GM18861 (cell line): ENCODE measurements around the gene PPP1CA.
"Not testable (repeated sequence)": the region's sequence is repeated elsewhere in the genome, so short reads cannot be mapped to it uniquely, and the experiment has no call there.

Experiments
- ATAC-seq: cut with Tn5 transposase; IDR thresholded peaks from one replicate; pipeline ENCODE4 v1.9.1; 2021; ENCODE audit not compliant: unreplicated experiment

The PPP1CA gene

GRCh38 chr11:67435031-67435726, 33.5 kb upstream of the PPP1CA start:
- no peak for ATAC-seq

DNA sequence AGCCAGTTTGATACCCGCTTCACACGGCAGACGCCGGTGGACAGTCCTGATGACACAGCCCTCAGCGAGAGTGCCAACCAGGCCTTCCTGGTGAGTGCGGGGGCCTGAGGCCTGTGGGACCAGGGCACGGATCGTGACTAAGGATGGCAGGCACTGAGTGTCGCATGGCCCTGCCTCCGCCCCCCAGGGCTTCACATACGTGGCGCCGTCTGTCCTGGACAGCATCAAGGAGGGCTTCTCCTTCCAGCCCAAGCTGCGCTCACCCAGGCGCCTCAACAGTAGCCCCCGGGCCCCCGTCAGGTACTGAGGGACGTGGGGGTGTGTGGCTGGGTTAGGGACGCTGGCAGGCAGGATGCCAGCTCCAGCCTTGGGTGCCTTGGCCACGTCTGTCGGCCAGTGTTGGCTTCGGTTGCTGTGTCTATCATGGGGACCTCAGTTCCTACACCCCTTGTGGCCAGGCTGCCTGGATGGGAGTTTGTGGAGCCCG, 32.8 kb upstream of the PPP1CA start:
- no peak for ATAC-seq

DNA sequence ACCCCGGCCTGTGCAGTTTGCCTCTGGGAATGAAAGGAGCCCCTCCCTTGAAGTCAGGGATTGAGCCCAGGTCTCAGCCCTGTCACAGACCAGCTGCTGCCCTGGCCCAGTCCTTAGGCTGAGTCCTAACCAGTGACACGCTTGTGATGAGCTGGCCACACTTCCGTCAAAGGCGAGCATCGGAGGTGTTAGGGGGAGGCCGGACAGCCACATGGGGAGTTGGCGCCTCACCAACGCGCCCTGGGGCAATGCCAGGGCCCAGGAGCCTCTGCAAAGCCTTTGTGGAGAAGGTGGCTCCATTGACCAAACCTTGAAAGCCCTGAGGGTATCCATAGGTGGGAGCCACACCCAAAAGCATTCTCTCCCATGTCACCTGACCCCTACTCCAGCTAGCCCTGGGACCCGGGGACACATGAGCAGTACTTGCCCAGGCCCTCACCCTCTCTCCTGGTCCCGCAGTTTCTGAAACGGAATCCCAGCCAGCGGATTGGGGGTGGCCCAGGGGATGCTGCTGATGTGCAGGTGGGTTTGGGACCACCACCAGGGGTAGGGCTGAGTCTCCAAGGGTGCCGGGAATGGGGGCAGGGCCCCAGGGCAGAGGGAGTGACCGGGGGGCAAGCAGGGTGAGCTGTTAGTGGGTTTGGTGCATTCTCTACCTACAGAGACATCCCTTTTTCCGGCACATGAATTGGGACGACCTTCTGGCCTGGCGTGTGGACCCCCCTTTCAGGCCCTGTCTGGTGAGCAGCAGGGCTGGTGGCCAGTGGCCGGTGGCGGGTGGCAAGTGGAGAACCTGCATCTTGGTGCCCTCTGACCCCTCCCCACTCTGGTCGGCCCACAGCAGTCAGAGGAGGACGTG, 32.1 kb upstream of the PPP1CA start:
- no peak for ATAC-seq

DNA sequence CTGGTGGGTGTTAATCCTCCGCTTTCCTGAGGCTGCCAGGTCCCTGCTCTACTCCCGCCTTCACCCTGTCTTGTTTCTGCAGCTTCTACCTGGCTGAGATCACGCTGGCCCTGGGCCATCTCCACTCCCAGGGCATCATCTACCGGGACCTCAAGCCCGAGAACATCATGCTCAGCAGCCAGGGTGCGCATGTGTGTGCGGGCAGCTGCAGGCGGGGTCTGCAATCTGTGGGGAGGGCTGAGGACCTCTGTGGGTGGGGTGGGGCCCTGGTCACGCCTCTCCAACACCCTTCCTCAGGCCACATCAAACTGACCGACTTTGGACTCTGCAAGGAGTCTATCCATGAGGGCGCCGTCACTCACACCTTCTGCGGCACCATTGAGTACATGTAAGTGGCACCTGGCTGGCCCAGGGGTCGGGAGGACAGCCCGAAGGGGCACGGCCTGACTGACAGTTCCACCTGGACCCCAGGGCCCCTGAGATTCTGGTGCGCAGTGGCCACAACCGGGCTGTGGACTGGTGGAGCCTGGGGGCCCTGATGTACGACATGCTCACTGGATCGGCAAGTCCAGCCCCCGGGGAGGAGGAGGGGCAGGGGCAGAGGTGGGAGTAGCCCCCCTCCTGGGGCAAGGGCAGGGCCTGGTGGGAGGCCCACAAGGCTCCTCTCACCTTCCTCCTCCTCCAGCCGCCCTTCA, 31.1 kb upstream of the PPP1CA start:
- no peak for ATAC-seq

DNA sequence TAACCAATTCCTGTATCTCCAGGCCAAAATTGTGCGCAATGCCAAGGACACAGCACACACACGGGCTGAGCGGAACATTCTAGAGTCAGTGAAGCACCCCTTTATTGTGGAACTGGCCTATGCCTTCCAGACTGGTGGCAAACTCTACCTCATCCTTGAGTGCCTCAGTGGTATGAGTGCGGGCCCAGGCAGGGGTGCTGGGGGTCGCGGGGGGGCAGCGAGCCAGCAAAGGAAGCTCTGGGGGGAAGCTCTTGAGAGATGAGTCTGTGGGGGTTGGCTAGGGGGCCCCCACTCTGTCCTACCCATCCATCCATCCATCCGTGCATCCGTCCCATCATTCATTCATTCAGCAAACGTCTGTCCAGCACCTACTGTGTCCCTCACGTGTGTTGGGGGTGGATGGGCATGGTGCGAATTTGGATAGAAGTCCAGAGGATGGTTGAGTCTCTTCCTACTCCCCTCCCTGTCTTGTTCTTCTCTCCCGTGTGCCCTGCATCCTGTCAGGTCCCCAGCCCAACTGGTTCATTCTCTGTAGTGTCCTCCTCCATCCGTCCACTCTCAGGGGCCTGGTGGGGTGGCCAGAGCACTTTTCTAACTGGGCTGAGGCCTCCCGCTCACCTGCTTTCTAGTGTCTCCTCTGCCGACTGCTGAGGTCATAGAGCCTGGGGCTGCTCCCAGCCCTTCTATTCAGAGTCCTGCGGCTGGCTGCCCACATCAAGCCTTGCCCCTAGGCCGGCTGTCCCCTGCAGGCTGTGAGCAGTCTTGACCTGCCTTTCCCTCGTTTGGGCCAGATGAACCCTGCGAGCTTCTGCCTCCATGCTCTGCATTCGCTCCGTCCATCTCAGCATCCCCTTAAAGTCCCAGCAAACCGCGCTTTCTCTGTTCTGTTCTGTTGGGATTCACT, 29.9 kb upstream of the PPP1CA start:
- ATAC-seq, result no peak

DNA sequence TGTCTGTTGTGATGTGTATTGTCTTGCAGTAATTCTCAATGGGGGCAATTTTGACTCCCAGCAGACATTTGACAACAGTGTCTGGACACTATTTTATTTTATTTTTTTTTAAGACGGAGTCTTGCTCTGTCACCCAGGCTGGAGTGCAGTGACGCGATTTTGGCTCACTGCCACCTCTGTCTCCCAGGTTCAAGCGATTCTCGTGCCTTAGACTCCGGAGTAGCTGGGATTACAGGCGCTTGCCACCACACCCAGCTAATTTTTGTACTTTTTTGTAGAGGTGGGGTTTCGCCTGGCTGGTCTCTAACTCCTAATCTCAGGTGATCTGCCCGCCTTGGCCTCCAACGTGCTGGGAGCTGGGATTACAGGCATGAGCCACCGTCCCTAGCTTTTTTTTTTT, 28.1 kb upstream of the PPP1CA start:
- no peak for ATAC-seq

GRCh38 chr11:67429038-67429668, 27.5 kb upstream of the PPP1CA start:
- ATAC-seq, result no peak

DNA sequence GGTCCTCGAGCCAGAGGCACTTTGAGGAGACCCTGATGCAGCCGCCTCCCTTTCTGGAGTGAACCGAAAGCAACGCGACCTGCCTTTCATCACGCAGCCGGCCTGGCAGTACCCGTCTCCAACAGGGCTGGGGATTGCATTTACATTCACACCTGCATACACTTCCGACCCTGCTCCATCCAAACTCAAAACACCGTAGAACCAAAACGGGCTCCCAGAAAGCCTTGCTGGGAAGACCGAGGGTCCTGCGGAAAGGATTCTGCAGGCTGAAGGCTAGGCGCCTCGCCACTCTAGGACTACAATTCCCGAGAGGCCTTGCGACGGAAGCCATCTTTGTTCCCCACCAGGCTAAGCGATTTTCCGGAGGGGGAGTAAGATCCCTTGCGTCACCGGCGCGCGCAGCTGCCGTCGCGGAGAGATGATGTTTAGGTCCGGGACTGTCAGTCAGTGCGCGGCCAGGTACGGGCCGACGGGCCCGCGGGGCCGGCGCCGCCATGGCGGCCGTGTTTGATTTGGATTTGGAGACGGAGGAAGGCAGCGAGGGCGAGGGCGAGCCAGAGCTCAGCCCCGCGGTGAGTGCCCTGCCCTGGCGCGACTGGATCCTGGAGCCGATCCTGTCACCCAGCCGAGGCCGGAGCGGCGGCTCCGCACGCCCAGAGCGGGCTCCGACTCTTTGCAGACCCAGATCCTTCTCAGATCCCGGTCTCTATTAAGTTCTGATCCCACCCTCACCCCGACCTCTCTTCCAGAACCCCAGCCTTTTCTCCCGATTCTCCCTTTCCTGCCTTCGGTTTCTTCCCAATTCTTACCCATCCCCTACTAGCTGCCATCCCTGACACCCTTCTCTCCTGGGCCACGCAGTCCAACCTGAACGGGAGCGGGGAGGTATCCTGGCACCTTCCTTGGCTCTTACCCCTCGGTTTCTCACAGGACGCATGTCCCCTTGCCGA, 26.7 kb upstream of the PPP1CA start, which contains the start of gene RPS6KB2:
TSS of gene RPS6KB2 (plus strand) at position 443 of the 950 bp plus-strand sequence. CDS start at position 495, 52 bp downstream.
- ATAC-seq, result peak; percentile 71

GRCh38 chr11:67427364-67427859, 25.8 kb upstream of the PPP1CA start:
- not testable (repeated sequence) for ATAC-seq

- no peak for ATAC-seq
These were observed 22.4 kb upstream of the PPP1CA start for GRCh38 chr11:67423891-67424613.

DNA sequence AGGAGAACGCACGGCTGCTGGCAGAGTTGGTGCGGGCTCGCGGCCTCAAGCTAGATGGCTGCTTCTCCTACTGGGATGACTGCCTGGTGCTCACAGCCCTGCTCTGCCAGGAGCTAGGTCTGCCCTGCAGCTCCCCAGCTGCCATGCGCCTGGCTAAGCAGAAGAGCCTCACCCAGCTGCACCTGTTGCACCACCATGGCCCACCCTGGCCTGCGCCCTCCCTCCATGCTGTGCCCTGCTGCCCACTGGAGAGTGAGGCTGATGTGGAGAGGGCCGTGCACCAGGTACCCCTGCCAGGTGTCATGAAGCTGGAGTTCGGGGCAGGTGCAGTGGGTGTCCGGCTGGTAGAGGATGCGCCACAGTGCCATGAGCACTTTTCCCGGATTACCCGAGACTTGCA, 21.8 kb upstream of the PPP1CA start:
- ATAC-seq, result no peak

GRCh38 chr11:67422891-67423290, 21.2 kb upstream of the PPP1CA start:
- no peak for ATAC-seq

DNA sequence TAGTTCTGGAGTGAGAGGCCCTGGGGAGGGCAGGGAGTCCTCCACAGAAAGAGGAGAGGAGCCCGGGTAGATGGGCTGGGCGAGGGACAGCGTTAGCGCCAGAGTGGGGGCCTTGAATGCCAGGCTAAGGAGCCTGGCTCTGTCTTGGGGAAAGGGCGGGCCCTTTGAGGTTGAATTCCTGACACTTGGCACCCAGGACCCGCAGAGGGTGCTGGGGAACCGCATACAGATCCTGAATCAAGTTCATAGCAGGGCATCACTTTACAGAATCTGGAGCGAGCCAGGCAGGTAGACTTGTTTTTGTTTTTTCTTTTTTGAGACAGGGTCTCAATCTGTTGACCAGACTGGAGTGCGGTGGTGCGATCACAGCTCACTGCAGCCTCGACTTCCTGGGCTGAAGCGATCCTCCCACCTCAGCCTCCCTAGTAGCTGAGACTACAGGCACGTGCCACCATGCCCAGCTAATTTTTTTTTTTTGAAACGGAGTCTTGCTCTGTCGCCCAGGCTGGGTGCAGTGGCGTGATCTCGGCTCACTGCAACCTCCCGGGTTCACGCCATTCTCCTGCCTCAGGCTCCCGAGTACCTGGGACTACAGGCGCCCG, 19.9 kb upstream of the PPP1CA start:
- ATAC-seq, result no peak

- ATAC-seq, result peak; percentile 58
These were observed 19.2 kb upstream of the PPP1CA start for GRCh38 chr11:67420646-67421429.

DNA sequence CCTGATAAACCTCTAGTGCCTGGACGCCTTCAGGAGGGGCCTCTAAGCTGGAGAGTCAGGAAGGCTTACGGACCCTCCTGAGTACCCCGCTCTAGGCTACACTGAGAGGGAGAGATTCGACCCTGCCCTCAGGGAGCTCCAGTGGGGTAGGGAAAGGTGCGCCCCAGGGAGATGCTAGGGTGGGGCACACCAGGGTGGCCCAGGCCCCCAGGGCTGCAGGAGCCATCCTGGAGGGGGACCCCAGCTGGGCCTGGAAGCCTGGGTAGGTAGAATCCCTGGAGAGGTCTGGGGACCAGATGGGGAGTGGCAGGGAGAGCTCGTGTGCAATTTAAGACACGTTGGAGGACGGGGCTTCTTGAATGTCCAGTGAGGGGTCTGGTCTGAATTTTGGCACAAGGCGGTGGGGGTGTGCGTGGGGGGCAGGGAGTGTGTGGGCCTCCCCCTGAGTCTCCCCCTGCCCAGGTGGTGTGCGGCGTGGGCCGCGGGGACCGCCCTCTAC, 18.5 kb upstream of the PPP1CA start:
- ATAC-seq, result no peak

DNA sequence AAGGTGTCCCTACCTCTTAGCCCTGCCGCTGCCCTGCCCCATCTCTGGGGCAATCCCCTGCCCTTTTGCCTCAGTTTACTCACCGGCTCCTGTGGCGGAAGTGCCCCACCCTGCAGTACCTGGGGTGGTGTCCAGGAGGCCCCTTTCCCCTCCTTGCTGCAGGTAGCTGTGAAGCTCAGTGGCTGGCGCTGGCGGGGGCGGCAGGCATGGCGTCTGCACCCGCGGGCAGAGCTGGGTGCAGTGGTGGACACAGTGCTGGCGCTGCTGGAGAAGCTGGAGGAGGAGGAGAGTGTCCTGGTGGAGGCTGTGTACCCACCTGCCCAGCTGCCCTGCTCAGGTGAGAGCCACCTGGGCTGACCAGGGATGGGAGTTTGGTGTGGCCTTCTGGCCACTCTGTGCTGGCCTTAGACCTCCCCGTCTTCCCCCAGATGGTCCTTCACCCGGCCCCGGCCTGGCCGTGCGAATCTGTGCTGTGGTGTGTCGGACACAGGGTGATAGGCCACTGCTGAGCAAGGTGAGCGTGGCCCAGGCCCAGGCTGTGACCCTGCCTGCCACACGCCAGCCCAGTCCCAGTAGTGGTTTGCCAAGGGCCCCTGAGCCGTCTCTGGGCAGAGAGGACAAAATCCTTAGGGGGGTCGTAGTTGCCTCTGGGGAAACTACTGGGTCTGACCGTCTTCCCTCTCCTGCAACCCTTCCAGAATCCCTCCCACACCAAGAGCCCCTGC, 17.8 kb upstream of the PPP1CA start:
- no peak for ATAC-seq
